Aorta (tissue), 5 donors: Measurements from ENCODE around the gene DEK. TPM values are rescaled to one million over a fixed set of nuclear protein-coding genes. Genes with fewer than 3 reads are reported as not detected.
"Not testable (repeated sequence)": the region's sequence is repeated elsewhere in the genome, so short reads cannot be mapped to it uniquely, and the experiment has no call there.

ENCODE experiments used
- ATAC-seq: fragments of 200-7000 bp; cut with Tn5 transposase; one replicate; pipeline ENCODE4 v1.9.1; 2022; ENCODE audit warnings: moderate library complexity; ENCODE audit not compliant: low FRiP score
- DNase-seq, 2 donors: peaks; one replicate each; pipeline ENCODE4 v3.0.0-alpha.2; 2020
- H3K27ac ChIP-seq, 2 donors: one replicate each; pipeline ENCODE4 v1.5.1; 2013; ENCODE audit warnings: low read length in 2 of 2, mild to moderate bottlenecking in 2 of 2, moderate library complexity in 2 of 2, control low read depth in 1 of 2, inconsistent platforms in 1 of 2, low read depth in 1 of 2
- H3K27me3 ChIP-seq, 2 donors: one replicate each; pipeline ENCODE4 v1.6.1; 2013; ENCODE audit warnings: control low read depth in 1 of 2, low read length in 1 of 2, mild to moderate bottlenecking in 1 of 2, moderate library complexity in 1 of 2; ENCODE audit not compliant: insufficient read depth in 2 of 2, control insufficient read depth in 1 of 2
- H3K36me3 ChIP-seq, 2 donors: one replicate each; pipeline ENCODE4 v1.6.1; 2013; ENCODE audit warnings: control low read depth in 1 of 2, low read length in 1 of 2, mild to moderate bottlenecking in 1 of 2; ENCODE audit not compliant: insufficient read depth in 2 of 2, control insufficient read depth in 1 of 2
- H3K4me1 ChIP-seq, 2 donors: one replicate each; pipeline ENCODE4 v1.6.1; 2013; ENCODE audit warnings: low read length in 2 of 2, control low read depth in 1 of 2, mild to moderate bottlenecking in 1 of 2, moderate library complexity in 1 of 2; ENCODE audit not compliant: insufficient read depth in 2 of 2, control insufficient read depth in 1 of 2
- H3K4me3 ChIP-seq, 2 donors: one replicate each; pipeline ENCODE4 v1.5.1; 2013; ENCODE audit warnings: low read length in 2 of 2, control low read depth in 1 of 2, mild to moderate bottlenecking in 1 of 2
- H3K9me3 ChIP-seq: one replicate; pipeline ENCODE4 v1.6.1; 2013; ENCODE audit warnings: mild to moderate bottlenecking, low read length; ENCODE audit not compliant: control insufficient read depth
- WGBS, 2 donors: extraction: QIAGEN DNeasy Blood & Tissue Kit; methylation state at CpG; one replicate each; pipeline ENCODE4 v1.1.7; 2013; 5-methylcytosine and 5-hydroxymethylcytosine counted together
- intact Hi-C, 2 donors: fragments of 100-400 bp; cut with DNase I; formaldehyde crosslinking; loops; one replicate each; pipeline versions ENCODE4 v1.14.2 to v1.15.0; 2022
- polyA plus RNA-seq, 2 donors: library from polyadenylated mRNA; stranded (reverse); fragments of 200-250 nt; gene quantifications; one replicate each; pipeline ENCODE4 v1.2.3, GENCODE V29; 2013
- total RNA-seq, 2 donors: library from RNA; stranded (reverse); fragmentation: NEBNext Ultra II Directional; extraction: Animal tissue kit (Norgen Biotek cat#: 25700); gene quantifications; one replicate each; pipeline ENCODE4 v1.2.1, GENCODE V29; 2021
- donor health status: healthy with polysubstance abuse.
- donor health status: Bipolar disorder and iron deficiency.
- donor health status: DM: no; HTN: no; CAD: no.
- donor health status: DM: no; HTN: no; CAD: no.
- donor health status: DM: yes; HTN: yes; CAD: no.

DEK gene
- total and polyA plus RNA-seq, 4 donors, result 61.7 to 83.9 (median 75.3) TPM

GRCh38 chr6:18177286-18177965, 86.9 kb downstream of the DEK start:
- Histone ChIP-seq H3K4me3 (no peak overlapping the region), H3K4me1 (no peaks in the 10 kb centered on the region), H3K27me3 (no peaks in the 10 kb centered on the region), H3K36me3 (no peaks in the 10 kb centered on the region), H3K9me3 (no peaks in the 10 kb centered on the region), H3K27ac (no peak overlapping the region)
- ATAC-seq (no peak), DNase-seq (no peak)
- intact Hi-C loops, result no loop called here
- WGBS, 2 donors, result 98% methylated on average over 4 of the region's 4 CpGs

DNA sequence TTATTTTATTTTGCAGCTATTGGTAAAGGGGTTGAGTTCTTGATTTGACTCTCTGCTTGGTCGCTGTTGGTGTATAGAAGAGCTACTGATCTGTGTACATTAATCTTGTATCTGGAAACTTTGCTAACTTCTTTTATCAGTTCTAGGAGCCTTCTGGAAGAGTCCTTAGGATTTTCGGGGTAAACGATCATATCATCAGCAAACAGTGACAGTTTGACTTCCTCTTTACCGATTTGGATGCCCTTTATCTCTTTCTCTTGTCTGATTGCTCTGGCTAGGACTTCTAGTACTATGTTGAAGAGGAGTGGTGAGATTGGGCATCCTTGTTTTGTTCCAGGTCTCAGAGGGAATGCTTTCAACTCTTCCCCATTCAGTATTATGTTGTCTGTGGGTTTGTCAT, 88.1 kb downstream of the DEK start:
- 91 to 95% methylated on average over 4 of the region's 4 CpGs for whole genome bisulfite sequencing, 2 donors
- H3K36me3 ChIP-seq, ATAC-seq, H3K4me3 ChIP-seq, intact Hi-C loops, DNase-seq, H3K27me3 ChIP-seq, H3K4me1 ChIP-seq, H3K27ac ChIP-seq, H3K9me3 ChIP-seq: not testable (repeated sequence)

Other genes starting within 250 kb of the DEK start
- 1 to 10 TPM in 1 of 2 donors, under 1 TPM in 1; 0.94 to 1.6 TPM for gene NHLRC1, start 141.9 kb downstream of the DEK start, total RNA-seq
- 1 to 10 TPM; 1.9 to 2.1 TPM for gene NHLRC1, start 141.9 kb downstream of the DEK start, polyA plus RNA-seq
- 1 to 10 TPM; 6.5 to 6.6 TPM for gene TPMT, start 109.5 kb downstream of the DEK start, total RNA-seq
- gene TPMT, start 109.5 kb downstream of the DEK start, polyA plus RNA-seq, result 10 to 100 TPM; 13.1 to 24.9 TPM
- 10 to 100 TPM; 12.6 to 15.3 TPM for gene KDM1B, start 109.1 kb downstream of the DEK start, total RNA-seq
- gene KDM1B, start 109.1 kb downstream of the DEK start, polyA plus RNA-seq, result 1 to 10 TPM; 4.5 to 5.0 TPM
- 10 to 100 TPM; 24.2 to 35.9 TPM for gene RNF144B, start 122.8 kb upstream of the DEK start, total RNA-seq
- 1 to 10 TPM; 4.9 to 6.2 TPM for gene RNF144B, start 122.8 kb upstream of the DEK start, polyA plus RNA-seq